CD4-positive, alpha-beta T cell treated with Interleukin-12 subunit alpha and Interleukin-12 subunit beta, for 1 hour (primary cell): ENCODE measurements around the gene USP15.
A peak's percentile ranks its signal among the peaks of the same experiment; 100 is the strongest.
"Not testable (repeated sequence)": the region's sequence is repeated elsewhere in the genome, so short reads cannot be mapped to it uniquely, and the experiment has no call there.

Source experiments
- DNase-seq: peaks from one replicate; pipeline ENCODE4 v3.0.0-alpha.2; 2020

The USP15 gene

GRCh38 chr12:62379026-62379722 is 119.0 kb downstream of the USP15 start:
- no peak for DNase-seq

GRCh38 chr12:62379723-62380045 is 119.5 kb downstream of the USP15 start:
- no peak for DNase-seq

DNA sequence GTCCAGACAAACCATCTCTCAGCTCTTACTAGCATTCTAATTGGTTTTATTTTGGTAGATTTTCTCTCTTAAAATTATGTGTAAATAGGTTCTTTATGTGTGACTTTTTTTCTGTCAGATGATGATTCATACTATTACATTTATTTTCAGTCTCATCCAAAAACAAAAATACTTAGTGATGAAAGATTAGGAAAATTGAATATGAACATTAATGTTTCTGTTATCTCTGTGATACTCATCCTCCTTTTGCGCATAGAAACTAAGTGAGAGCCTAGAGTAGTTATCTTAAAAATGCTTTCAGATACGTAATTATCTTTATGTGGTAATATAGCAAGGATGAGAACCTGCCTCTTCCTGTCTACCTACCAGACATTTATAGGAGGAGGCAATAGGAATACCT is 122.3 kb downstream of the USP15 start:
- DNase-seq = no peak

DNA sequence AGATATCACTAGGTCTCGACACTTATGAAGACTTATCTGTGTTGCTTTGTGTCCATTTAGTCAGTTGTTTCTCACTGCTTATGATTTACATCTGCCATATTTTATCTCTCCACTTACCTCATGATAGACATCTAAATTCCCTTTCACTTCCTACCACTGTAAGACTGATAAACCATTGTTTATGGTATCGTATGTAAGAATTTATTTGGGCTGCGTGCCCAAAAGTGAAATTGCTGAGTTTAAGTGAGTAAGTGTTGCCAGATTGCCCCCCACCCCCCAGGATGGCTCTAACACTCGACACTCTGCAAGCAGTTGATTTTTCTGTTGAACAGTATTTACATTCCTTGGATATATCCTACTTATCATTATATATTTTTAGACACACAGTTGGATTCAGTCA is 136.5 kb downstream of the USP15 start:
- no peak for DNase-seq

DNA sequence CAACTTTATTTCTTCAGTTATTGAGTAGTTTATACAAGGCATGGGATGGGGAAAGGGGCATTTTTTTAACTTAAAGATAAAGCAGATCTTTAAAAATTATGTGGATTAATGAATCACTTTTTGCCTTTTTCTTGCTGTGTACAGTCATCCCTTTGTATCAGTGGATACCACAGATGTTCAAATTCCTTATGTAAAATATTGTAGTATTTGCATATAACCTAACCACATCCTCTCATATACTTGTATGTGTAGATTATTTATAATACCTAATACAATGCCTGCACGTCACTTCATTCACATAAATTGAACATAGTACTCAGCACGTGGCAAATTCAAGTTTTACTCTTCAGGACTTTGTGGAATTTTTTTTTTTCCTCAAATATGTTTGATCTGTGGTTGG is 139.9 kb downstream of the USP15 start:
- DNase-seq = no peak

DNA sequence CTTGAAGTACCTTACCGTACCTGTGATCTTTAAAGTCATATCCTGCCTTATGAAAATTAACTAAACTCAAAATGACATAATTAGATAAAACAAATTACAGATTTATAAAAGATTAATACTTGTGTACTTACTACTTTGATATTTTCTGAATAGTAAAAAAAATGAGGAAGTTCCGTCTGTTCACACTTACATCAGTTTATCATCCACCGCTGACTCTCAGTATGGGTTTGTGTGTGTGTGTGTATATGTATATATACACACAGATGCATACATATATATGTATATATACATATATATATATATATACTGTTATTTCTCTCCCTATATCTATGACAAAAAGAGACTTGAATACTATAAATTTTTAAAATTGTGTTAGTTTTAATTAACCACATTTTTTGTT is 141.4 kb downstream of the USP15 start:
- no peak for DNase-seq

DNA sequence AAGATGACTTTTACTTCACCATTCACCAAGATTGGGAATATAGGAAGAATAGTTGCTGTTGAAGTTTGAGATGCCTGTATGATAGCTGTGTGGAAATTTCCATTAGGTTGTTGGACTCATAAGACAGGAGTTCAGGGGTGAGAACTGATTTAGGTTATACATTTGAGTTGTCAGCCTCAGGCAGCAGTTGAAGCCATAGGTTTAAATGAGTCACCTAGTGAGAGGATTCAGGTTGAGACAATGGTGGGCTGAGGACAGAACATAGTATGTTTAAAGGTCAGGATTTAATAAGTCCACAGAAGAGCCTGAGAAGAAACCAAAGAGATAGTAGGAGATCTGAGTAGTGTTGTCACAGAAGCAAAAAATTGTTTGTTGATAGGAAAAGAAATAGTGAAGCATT is 142.8 kb downstream of the USP15 start:
- no peak for DNase-seq

DNA sequence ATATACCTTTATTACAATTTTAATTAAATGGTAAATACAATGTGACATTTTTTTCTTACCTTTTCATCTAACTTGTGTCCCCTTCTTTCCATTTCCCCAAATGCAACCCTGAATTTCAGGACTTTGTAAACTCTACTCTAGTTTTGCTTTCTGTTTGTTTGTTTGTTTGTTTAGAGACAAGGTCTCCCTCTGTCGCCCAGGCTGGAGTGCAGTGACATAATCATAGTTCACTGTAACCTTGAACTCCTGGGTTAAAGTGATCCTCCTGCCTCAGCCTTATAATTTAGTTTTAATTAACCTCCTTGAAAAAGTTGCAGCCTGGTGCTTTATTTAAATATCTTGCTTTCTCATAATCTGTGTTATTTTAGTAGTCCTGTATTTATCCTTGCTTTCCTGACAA is 147.4 kb downstream of the USP15 start:
- DNase-seq = no peak

DNA sequence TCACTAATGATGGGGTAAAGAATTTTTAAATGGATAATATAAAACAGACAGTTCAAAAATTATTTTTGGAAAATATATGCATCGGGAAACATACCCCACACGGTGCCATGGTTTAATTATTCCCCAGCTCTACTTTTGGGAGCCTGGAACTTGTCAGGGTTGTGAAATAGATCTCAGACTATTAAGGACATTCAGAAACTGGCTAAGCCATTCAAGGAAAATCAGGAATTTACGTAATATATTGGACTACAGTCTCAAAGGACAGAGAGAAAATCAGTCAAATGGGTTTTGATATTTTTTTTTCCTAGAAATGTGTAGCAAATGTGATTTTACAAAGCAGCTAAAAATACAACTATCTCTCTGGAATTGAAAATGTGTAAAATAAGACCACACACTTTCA is 148.9 kb downstream of the USP15 start:
- no peak for DNase-seq

- DNase-seq = no peak
Measured at GRCh38 chr12:62414180-62414579, 154.0 kb downstream of the USP15 start.

DNA sequence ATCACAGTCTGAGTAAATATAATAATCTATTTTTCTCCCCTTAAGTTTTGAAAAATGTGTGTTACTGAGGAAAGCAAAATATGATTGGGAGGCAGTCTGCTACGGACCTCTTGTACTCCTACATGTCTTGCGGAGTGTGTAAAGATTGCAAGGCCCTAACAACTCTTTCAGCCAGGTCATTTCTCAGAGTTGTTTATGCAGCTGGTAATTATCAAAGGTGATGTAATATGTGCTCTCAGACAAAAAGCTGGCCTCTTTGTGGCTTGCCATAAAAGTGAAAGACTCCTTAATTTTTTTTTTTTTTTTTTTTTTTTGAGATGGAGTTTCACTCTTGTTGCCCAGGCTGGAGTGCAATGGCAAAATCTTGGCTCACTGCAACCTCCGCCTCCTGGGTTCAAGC is 165.9 kb downstream of the USP15 start:
- DNase-seq = no peak

DNA sequence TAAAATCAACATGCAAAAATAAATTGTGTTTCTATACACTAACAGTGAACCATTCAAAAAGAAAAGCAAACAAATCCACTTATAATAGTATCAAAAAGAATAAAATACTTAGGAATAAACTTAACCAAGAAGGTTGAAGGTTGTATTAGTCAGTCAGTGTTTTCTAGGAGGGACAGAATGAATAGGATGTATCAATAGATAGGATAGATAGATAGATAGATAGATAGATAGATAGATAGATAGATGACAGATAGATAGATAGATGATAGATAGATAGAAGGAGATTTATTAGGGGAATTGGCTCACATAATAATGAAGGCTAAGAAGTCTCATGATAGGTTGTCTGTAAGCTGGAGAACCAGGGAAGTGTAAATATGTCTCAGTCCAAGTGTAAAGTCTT is 169.3 kb downstream of the USP15 start:
- no peak for DNase-seq

DNA sequence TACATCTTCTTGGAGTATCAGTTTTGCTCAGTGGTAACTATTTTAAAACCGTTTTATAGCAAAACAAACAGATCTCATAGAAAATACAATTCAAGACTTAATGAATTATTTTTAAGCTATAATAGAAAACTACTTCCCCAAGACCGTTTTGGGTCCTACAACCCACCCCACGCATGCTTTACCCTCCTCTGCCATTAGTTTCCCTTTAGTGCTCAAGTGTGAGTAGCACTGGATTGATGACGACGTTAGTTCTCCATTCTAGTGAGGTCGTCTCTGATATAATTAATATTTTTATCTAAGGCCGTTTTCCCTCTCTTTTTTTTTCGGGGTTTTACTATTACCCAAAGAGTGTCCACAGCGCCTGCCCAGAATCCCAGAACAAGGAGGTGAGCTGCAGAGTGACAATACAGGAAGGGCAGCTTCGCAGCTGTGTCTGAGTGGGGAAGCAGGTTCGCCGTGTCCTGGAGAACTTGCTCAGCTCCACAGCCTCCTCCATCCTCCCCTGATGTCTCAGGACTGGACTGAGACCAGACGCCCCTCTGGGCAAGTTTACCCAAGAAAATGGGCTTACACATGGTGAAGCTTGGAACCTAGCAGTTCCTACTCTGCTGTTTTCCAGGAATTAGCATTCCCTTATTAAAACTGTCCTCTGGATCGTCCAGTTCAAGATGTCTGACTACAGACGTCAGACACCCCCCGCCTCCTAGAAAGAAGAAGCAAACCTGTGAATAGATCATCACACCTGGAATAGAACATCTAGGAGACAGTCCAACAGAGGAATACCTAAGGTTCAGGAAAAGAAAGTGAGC is 174.5 kb downstream of the USP15 start:
- no peak for DNase-seq

GRCh38 chr12:62435303-62436163 is 175.3 kb downstream of the USP15 start:
- DNase-seq = peak; percentile 22

DNA sequence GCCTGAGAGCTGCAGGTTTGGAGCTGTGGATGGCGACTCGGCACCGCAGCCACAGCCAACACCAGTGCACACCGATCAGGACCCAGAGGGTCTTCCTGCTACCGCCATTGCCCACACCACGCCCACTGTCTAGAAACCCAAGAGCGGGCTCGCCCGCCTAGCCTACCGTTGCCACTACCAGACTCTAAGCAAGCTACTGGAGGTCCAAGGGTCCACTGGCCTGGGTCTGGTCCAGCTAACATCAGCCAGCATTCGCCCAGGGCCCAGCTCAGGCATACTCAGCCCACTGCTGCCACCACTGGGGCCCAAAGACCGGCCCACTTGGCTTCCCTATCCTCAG is 175.9 kb downstream of the USP15 start:
- no peak for DNase-seq

- peak; percentile 57 for DNase-seq
Measured at GRCh38 chr12:62438098-62438692, 178.0 kb downstream of the USP15 start.

GRCh38 chr12:62446754-62447452 is 186.7 kb downstream of the USP15 start:
- DNase-seq = no peak

DNA sequence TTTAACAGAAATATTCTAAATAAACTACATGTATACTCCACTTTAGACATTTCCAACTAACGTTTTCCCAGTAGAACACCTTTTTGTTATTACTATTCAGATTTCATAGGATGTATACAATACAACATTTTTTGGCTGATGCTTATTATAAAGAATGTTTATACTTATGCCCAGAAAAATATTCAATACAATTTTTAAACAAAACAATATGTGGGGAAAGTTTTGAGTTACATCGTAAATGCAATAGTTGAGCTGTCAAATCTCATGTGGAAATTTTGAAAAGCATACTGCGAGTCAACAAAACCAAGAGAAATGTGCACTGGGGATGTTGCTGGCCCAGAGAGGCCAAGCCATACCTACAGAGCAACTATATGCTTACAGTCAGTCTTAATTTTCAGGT is 188.2 kb downstream of the USP15 start:
- DNase-seq = no peak

GRCh38 chr12:62455429-62455828 is 195.2 kb downstream of the USP15 start:
- DNase-seq = not testable (repeated sequence)

DNA sequence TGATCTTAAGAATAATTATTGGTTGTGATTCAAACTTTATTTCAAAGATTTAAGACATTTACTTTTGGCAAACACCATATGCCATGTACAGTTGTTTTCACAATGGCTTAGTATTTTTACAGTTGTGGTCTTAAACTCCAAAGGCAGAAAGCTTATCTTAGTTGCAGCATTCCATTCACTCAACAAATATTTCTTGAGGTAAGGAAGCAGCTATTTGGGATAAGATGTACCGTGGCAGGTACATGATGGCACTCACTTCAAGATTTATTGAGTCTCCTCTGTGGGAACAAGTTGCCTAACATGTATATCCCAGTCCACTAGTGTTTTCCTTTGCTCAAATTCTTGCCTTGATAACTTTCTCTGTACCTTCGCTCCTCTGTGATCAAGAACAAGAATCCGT is 198.4 kb downstream of the USP15 start:
- no peak for DNase-seq

GRCh38 chr12:62459976-62460375 is 199.8 kb downstream of the USP15 start:
- DNase-seq = no peak

DNA sequence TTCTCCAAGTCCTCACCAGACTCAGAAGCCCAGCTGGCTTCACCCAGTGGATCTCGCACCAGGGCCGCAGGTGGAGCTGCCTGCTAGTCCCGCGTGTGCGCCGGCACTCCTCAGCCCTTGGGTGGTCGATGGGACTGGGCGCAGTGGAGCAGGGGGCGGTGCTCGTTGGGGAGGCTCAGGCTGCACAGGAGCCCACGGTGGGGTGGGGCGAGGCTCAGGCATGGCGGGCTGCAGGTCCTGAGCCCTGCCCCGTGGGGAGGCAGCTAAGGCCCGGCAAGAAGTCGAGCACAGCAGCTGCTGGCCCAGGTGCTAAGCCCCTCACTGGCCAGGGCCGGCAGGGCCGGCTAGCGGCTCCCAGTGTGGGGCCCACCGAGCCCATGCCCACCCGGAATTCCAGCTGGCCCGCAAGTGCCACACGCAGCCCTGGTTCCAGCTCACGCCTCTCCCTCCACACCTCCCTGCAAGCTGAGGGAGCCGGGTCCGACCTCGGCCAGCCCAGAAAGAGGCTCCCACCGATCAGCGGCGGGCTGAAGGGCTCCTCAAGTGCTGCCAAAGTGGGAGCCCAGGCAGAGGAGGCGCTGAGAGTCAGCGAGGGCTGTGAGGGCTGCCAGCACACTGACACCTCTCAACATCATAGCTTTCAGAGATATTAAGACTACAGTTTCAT is 201.1 kb downstream of the USP15 start:
- DNase-seq = not testable (repeated sequence)
